HepG2 (cell line): ENCODE data around the gene TOGARAM1. TPM values are rescaled to one million over a fixed set of nuclear protein-coding genes. Genes with fewer than 3 reads are reported as not detected.

ENCODE experiments used
- ARID3A ChIP-seq: IDR thresholded peaks from 2 replicates; pipeline ENCODE4 v1.6.1; 2012; ENCODE audit warnings: low read depth, low read length, improper control_type of control experiment
- EEA1 ChIP-seq: sonication (generic); formaldehyde crosslinking; IDR thresholded peaks from 2 replicates; pipeline ENCODE4 v1.5.1; 2020; ENCODE audit warnings: mild to moderate bottlenecking, missing genetic modification reagents, borderline replicate concordance
- FOXJ3 ChIP-seq: sonication (generic); formaldehyde crosslinking; IDR thresholded peaks from 2 replicates; pipeline ENCODE4 v1.4.0; 2020; ENCODE audit warnings: missing genetic modification reagents, mild to moderate bottlenecking, borderline replicate concordance
- FOXP1 ChIP-seq, 2 experiments: fragments of 450-650 bp in 1 of 2; IDR thresholded peaks; 2 replicates each; pipeline ENCODE4 v1.6.1; 2017 to 2018; ENCODE audit warnings: antibody characterized with exemption in 1 of 2
- FUBP1 ChIP-seq: sonication (generic); formaldehyde crosslinking; IDR thresholded peaks from 2 replicates; pipeline ENCODE4 v1.5.1; 2020; ENCODE audit warnings: missing genetic modification reagents, mild to moderate bottlenecking, borderline replicate concordance
- GATAD2A ChIP-seq: IDR thresholded peaks from 2 replicates; pipeline ENCODE4 v1.6.1; 2016
- HDAC2 ChIP-seq: sonication (generic); formaldehyde crosslinking; IDR thresholded peaks from 2 replicates; pipeline ENCODE4 v1.4.0; 2020; ENCODE audit warnings: missing genetic modification reagents
- KDM2A ChIP-seq: sonication (generic); formaldehyde crosslinking; IDR thresholded peaks from 2 replicates; pipeline ENCODE4 v1.4.0; 2020; ENCODE audit warnings: low read depth, missing genetic modification reagents, borderline replicate concordance
- MIER3 ChIP-seq: IDR thresholded peaks from 2 replicates; pipeline ENCODE4 v1.6.1; 2016; ENCODE audit warnings: missing compliant biosample characterization, borderline replicate concordance
- POLR2G ChIP-seq: fragments of 200-400 bp; formaldehyde crosslinking; IDR thresholded peaks from 2 replicates; pipeline ENCODE4 v1.6.1; 2018; ENCODE audit warnings: mild to moderate bottlenecking, low read depth, low read length, moderate library complexity
- SAP130 ChIP-seq: IDR thresholded peaks from 2 replicates; pipeline ENCODE4 v1.6.1; 2016; ENCODE audit warnings: low read depth
- TRIM22 ChIP-seq: fragments of 450-650 bp; IDR thresholded peaks from 2 replicates; pipeline ENCODE4 v1.6.1; 2017
- YY1 ChIP-seq: IDR thresholded peaks from 2 replicates; pipeline ENCODE4 v1.6.1; 2011; ENCODE audit warnings: low read length, low read depth, moderate library complexity, mild to moderate bottlenecking; ENCODE audit not compliant: insufficient read depth, insufficient replicate concordance
- ZFP36 ChIP-seq: fragments of 150-350 bp; IDR thresholded peaks from 2 replicates; pipeline ENCODE4 v1.6.1; 2018; ENCODE audit warnings: borderline replicate concordance, low read length, low read depth; ENCODE audit not compliant: partially characterized antibody
- ZNF496 ChIP-seq: sonication (generic); formaldehyde crosslinking; IDR thresholded peaks from 2 replicates; pipeline ENCODE4 v1.8.1; 2023; ENCODE audit warnings: mild to moderate bottlenecking, moderate library complexity, missing genetic modification reagents; ENCODE audit not compliant: insufficient replicate concordance
- ZNF704 ChIP-seq: sonication (generic); formaldehyde crosslinking; IDR thresholded peaks from 2 replicates; pipeline ENCODE4 v1.8.1; 2023; ENCODE audit warnings: mild to moderate bottlenecking, inconsistent platforms, moderate library complexity, missing genetic modification reagents, borderline replicate concordance
- ZNF740 ChIP-seq: sonication (generic); formaldehyde crosslinking; IDR thresholded peaks from 2 replicates; pipeline ENCODE4 v1.4.0; 2020; ENCODE audit warnings: missing genetic modification reagents
- ZNF746 ChIP-seq: sonication (generic); formaldehyde crosslinking; IDR thresholded peaks from 2 replicates; pipeline ENCODE4 v1.8.0; 2022; ENCODE audit warnings: mild to moderate bottlenecking, missing genetic modification reagents
- ZNF800 ChIP-seq: sonication (generic); formaldehyde crosslinking; IDR thresholded peaks from 2 replicates; pipeline ENCODE4 v1.4.0; 2020; ENCODE audit warnings: missing genetic modification reagents
- ZSCAN29 ChIP-seq: sonication (generic); formaldehyde crosslinking; conservative IDR thresholded peaks from 2 replicates; pipeline ENCODE4 v1.4.0; 2020; ENCODE audit warnings: mild to moderate bottlenecking, missing genetic modification reagents
- polyA plus RNA-seq, 8 experiments: library from polyadenylated mRNA; depleted of rRNA in 3 of 8; stranded (reverse) in 7 of 8; unstranded in 1 of 8; fragments of >200 nt; fragmentation: Illumina TruSeq in 4 of 8; extraction: Trizol in 4 of 8; gene quantifications; 2 replicates each; pipeline versions ENCODE4 v1.2.1 to v1.2.3, GENCODE V29; 2011 to 2016; ENCODE audit warnings: low read depth in 4 of 8, missing spikeins in 1 of 8, mixed read lengths in 1 of 8; ENCODE audit not compliant: insufficient read depth in 1 of 8
- total RNA-seq, 5 experiments: library from RNA; depleted of rRNA; stranded (reverse); fragments of >200 nt; fragmentation: Illumina TruSeq; extraction: Trizol; gene quantifications; 2 replicates each; pipeline ENCODE4 v1.2.3, GENCODE V29; 2016; ENCODE audit warnings: low read depth in 1 of 5

TOGARAM1 gene
- total and polyA plus RNA-seq, 2 of the 13 experiments (the other 11 are each of a cell fraction or from before 2014, with no cell fraction given): 5.6 to 9.8 TPM

- no peak; the same call in 1 of the 2 replicates for TF ChIP-seq ZSCAN29
- TF ChIP-seq FOXJ3 (CRISPR knock-in tag): 0 out of 2 replicates have a peak, but pooled peaks have one; percentile 10
- TF ChIP-seq FUBP1: peak; percentile 82; the same call in 1 of the 2 replicates
- no peak for TF ChIP-seq ZNF496 (CRISPR knock-in tag)
- TF ChIP-seq HDAC2: peak; percentile 68
- TF ChIP-seq ARID3A: peak; percentile 11
- no peak for TF ChIP-seq ZNF800 (CRISPR knock-in tag)
- TF ChIP-seq SAP130 (CRISPR knock-in tag): peak; percentile 98
- TF ChIP-seq KDM2A (CRISPR knock-in tag): peak; percentile 69
- peak; percentile 72; the same call in 1 of the 2 replicates for TF ChIP-seq ZNF746 (CRISPR knock-in tag)
- TF ChIP-seq ZFP36: no peak
- peak; percentile 92 for TF ChIP-seq POLR2G
- TF ChIP-seq EEA1 (CRISPR knock-in tag): no peak
- TF ChIP-seq MIER3: peak; percentile 49
- peak; percentile 44; the same call in 1 of the 2 replicates for TF ChIP-seq GATAD2A (CRISPR knock-in tag)
- no peak for TF ChIP-seq TRIM22
- no peak; the same call in 1 of the 2 replicates for TF ChIP-seq ZNF704 (CRISPR knock-in tag)
- peak; percentile 92 for TF ChIP-seq YY1
- TF ChIP-seq FOXP1 (IDR thresholded peaks at IDR 0.05): peak; percentile 4; the same call in 1 of the 2 replicates
- TF ChIP-seq FOXP1 (CRISPR knock-in tag; IDR thresholded peaks at IDR 0.05): peak; percentile 37; the same call in 1 of the 2 replicates
- no peak for TF ChIP-seq ZNF740 (CRISPR knock-in tag)
These were observed at the start of gene TOGARAM1, which contains the start of gene KLHL28 (continued) for GRCh38 chr14:44961554-44962333.
